GM23338 (cell line): ENCODE data around the gene SLC12A5. TPM values are rescaled to one million over a fixed set of nuclear protein-coding genes. Genes with fewer than 3 reads are reported as not detected.

Source experiments
- ATAC-seq: fragments of 200-7000 bp; cut with Tn5 transposase; 3 replicates; pipeline ENCODE4 v1.9.1; 2020
- DNase-seq: peaks from one replicate; pipeline ENCODE4 v3.0.0-alpha.2; 2015; ENCODE audit warnings: low spot score
- H2AFZ ChIP-seq: fragments of 200-600 bp; sonication (generic); 2 replicates; pipeline ENCODE4 v1.8.0; 2016; ENCODE audit warnings: antibody characterized with exemption, mild to moderate bottlenecking, moderate library complexity
- H3F3A ChIP-seq: fragments of 200-600 bp; sonication (generic); replicated peaks from 2 replicates; pipeline ENCODE4 v1.8.0; 2017; ENCODE audit warnings: antibody characterized with exemption, mixed run types, low read depth
- H3K27ac ChIP-seq: fragments of 200-600 bp; sonication (generic); 2 replicates; pipeline ENCODE4 v1.6.1; 2016; ENCODE audit warnings: low read depth
- H3K27me3 ChIP-seq: fragments of 200-600 bp; sonication (generic); 2 replicates; pipeline ENCODE4 v1.8.0; 2016; ENCODE audit warnings: mild to moderate bottlenecking, mixed run types, moderate library complexity; ENCODE audit not compliant: insufficient read depth
- H3K36me3 ChIP-seq: fragments of 200-600 bp; sonication (generic); 2 replicates; pipeline ENCODE4 v1.8.0; 2016; ENCODE audit warnings: mild to moderate bottlenecking; ENCODE audit not compliant: insufficient read depth
- H3K4me1 ChIP-seq: fragments of 200-600 bp; sonication (generic); 2 replicates; pipeline ENCODE4 v1.8.0; 2016; ENCODE audit warnings: mild to moderate bottlenecking, moderate library complexity; ENCODE audit not compliant: insufficient read depth
- H3K4me2 ChIP-seq: fragments of 200-600 bp; sonication (generic); 2 replicates; pipeline ENCODE4 v1.7.1; 2017; ENCODE audit warnings: mixed run types
- H3K4me3 ChIP-seq: fragments of 200-600 bp; sonication (generic); 2 replicates; pipeline ENCODE4 v1.6.1; 2016; ENCODE audit warnings: mixed run types
- H3K79me2 ChIP-seq: fragments of 200-600 bp; sonication (generic); replicated peaks from 2 replicates; pipeline ENCODE4 v1.8.0; 2017; ENCODE audit warnings: mild to moderate bottlenecking; ENCODE audit not compliant: insufficient read depth
- H3K9me2 ChIP-seq: fragments of 200-600 bp; sonication (generic); 2 replicates; pipeline ENCODE4 v1.8.0; 2017; ENCODE audit not compliant: insufficient read depth
- H4K20me1 ChIP-seq: fragments of 200-600 bp; sonication (generic); replicated peaks from 2 replicates; pipeline ENCODE4 v1.8.0; 2017; ENCODE audit warnings: mild to moderate bottlenecking; ENCODE audit not compliant: insufficient read depth
- H3K27ac Mint-ChIP-seq: 2 replicates; pipeline ENCODE4 v1.8.0; 2020; ENCODE audit warnings: inconsistent platforms, mild to moderate bottlenecking, moderate library complexity, mixed read lengths
- H3K27me3 Mint-ChIP-seq: 3 replicates; pipeline ENCODE4 v1.8.0; 2022; ENCODE audit warnings: low read depth, mild to moderate bottlenecking, moderate library complexity, mixed read lengths, inconsistent platforms; ENCODE audit not compliant: insufficient read depth, poor library complexity
- H3K36me3 Mint-ChIP-seq: 3 replicates; pipeline ENCODE4 v1.8.0; 2021; ENCODE audit warnings: low read depth, mild to moderate bottlenecking, inconsistent platforms, moderate library complexity, mixed read lengths
- H3K4me1 Mint-ChIP-seq: 3 replicates; pipeline ENCODE4 v1.8.0; 2020; ENCODE audit warnings: mild to moderate bottlenecking, inconsistent platforms, mixed read lengths
- H3K4me3 Mint-ChIP-seq: 3 replicates; pipeline ENCODE4 v1.8.0; 2021; ENCODE audit warnings: moderate library complexity, mild to moderate bottlenecking, inconsistent platforms, mixed read lengths
- H3K9me3 Mint-ChIP-seq: 3 replicates; pipeline ENCODE4 v1.8.0; 2020; ENCODE audit warnings: moderate library complexity, mild to moderate bottlenecking, inconsistent platforms, mixed read lengths
- CTCF ChIP-seq, 2 experiments: fragments of 200-600 bp in 1 of 2; sonication (generic) in 1 of 2; conservative IDR thresholded peaks; 2 replicates each; pipeline versions ENCODE4 v1.5.1 to v1.6.1; 2016 to 2017; ENCODE audit warnings: antibody characterized with exemption in 2 of 2, low read depth in 2 of 2, mild to moderate bottlenecking in 2 of 2, moderate library complexity in 1 of 2
- EZH2 ChIP-seq: fragments of 200-600 bp; sonication (generic); IDR thresholded peaks from one replicate; pipeline ENCODE4 v1.8.0; 2017; ENCODE audit warnings: antibody characterized with exemption, mild to moderate bottlenecking, low read depth; ENCODE audit not compliant: unreplicated experiment
- EZH2phosphoT487 ChIP-seq: fragments of 200-600 bp; sonication (generic); IDR thresholded peaks from one replicate; pipeline ENCODE4 v1.8.1; 2018; ENCODE audit warnings: antibody characterized with exemption; ENCODE audit not compliant: unreplicated experiment
- JUNB ChIP-seq: IDR thresholded peaks from one replicate; pipeline ENCODE4 v1.6.1; 2016; ENCODE audit warnings: antibody characterized with exemption; ENCODE audit not compliant: unreplicated experiment
- STAT1 ChIP-seq: IDR thresholded peaks from one replicate; pipeline ENCODE4 v1.6.1; 2016; ENCODE audit warnings: antibody characterized with exemption; ENCODE audit not compliant: unreplicated experiment
- ZNF114 ChIP-seq: fragments of 250-450 bp; sonication (Bioruptor Pico); IDR thresholded peaks from 2 replicates; pipeline ENCODE4 v1.5.0; 2020; ENCODE audit warnings: mild to moderate bottlenecking, moderate library complexity
- ZNF331 ChIP-seq: fragments of 250-450 bp; sonication (Bioruptor Pico); IDR thresholded peaks from 2 replicates; pipeline ENCODE4 v1.5.0; 2020; ENCODE audit warnings: low read depth, mild to moderate bottlenecking, moderate library complexity
- polyA plus RNA-seq: library from polyadenylated mRNA; unstranded; fragments of >200 nt; fragmentation: Nextera tagmentation; extraction: Ambion mirVana; gene quantifications from 2 replicates; pipeline ENCODE4 v1.2.1, GENCODE V29; 2016
- total RNA-seq: library from RNA; depleted of rRNA; stranded (reverse); fragments of >200 nt; shearing (Covaris generic); gene quantifications from 2 replicates; pipeline ENCODE4 v1.2.3, GENCODE V29; 2014
- TF ChIP-seq, protein P1 (sequence below): IDR thresholded peaks from one replicate; pipeline ENCODE4 v1.6.1; 2018; ENCODE audit warnings: antibody characterized with exemption; ENCODE audit not compliant: unreplicated experiment

The SLC12A5 gene
- total and polyA plus RNA-seq, 2 experiments from 2014 or later, result 3.5 to 8.4 TPM

- Mint-ChIP-seq H3K36me3 (peaks cover 18% of the 10 kb centered on the region; the same call in 2 of the 3 replicates), H3K4me3 (no peak overlapping the region), H3K27ac (no peak overlapping the region), H3K4me1 (peaks cover 39% of the 10 kb centered on the region), H3K27me3 (no peaks in the 10 kb centered on the region), H3K9me3 (no peaks in the 10 kb centered on the region)
- TF ChIP-seq ZNF331 (CRISPR knock-in tag) (no peak), EZH2phosphoT487 (no peak), ZNF114 (CRISPR knock-in tag) (no peak)
- no peaks in the 10 kb centered on the region for H3F3A ChIP-seq
- DNase-seq, result no peak
- H3K4me3 ChIP-seq, result no peak overlapping the region
- H4K20me1 ChIP-seq, result peaks cover 40% of the 10 kb centered on the region
- H3K79me2 ChIP-seq, result peaks cover 59% of the 10 kb centered on the region
- peaks cover 31% of the 10 kb centered on the region for H3K4me1 ChIP-seq
- peak; percentile 18; the same call in 2 of the 3 replicates for ATAC-seq
- no peaks in the 10 kb centered on the region for H3K27me3 ChIP-seq
- no peak overlapping the region for H3K4me2 ChIP-seq
- H3K9me2 ChIP-seq, result no peaks in the 10 kb centered on the region
- no peak overlapping the region for H2AFZ ChIP-seq
- H3K27ac ChIP-seq, result no peak overlapping the region
- H3K36me3 ChIP-seq, result no peaks in the 10 kb centered on the region
Observed at GRCh38 chr20:46078954-46079353, 49.9 kb downstream of the SLC12A5 start.

DNA sequence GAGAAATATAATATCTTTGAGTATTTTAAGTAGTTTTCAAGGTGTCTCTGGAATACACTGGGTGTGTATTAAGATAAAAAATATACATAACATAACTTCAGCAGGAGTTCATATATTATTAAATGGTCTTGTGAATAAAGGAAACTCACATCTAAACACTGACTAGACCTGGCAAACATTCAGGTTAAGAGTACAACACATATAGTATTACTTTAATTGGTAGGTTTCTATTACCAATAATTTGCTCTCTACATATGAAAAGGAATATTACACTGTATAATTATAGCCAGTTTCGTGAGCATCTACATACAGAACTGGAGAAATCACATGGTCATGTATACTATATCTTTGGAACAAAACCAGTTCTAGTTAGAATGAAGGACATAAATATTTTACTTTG is 52.1 kb downstream of the SLC12A5 start:
- Mint-ChIP-seq H3K4me3 (no peak overlapping the region), H3K27me3 (no peaks in the 10 kb centered on the region), H3K27ac (no peak overlapping the region), H3K9me3 (no peaks in the 10 kb centered on the region), H3K36me3 (0 out of 3 replicates have a peak, but pooled peaks cover 6% of the 10 kb centered on the region), H3K4me1 (peaks cover 46% of the 10 kb centered on the region)
- Histone ChIP-seq H3K79me2 (peaks cover 80% of the 10 kb centered on the region), H3K27me3 (no peaks in the 10 kb centered on the region), H3K9me2 (no peaks in the 10 kb centered on the region), H3K4me3 (no peak overlapping the region), H3K27ac (no peak overlapping the region), H3F3A (no peaks in the 10 kb centered on the region), H3K4me2 (no peak overlapping the region), H2AFZ (no peak overlapping the region), H3K4me1 (peaks cover 20% of the 10 kb centered on the region), H4K20me1 (peaks cover 43% of the 10 kb centered on the region), H3K36me3 (no peaks in the 10 kb centered on the region)
- ATAC-seq, result no peak
- TF ChIP-seq JUNB, result no peak
- TF ChIP-seq, protein P1, sequence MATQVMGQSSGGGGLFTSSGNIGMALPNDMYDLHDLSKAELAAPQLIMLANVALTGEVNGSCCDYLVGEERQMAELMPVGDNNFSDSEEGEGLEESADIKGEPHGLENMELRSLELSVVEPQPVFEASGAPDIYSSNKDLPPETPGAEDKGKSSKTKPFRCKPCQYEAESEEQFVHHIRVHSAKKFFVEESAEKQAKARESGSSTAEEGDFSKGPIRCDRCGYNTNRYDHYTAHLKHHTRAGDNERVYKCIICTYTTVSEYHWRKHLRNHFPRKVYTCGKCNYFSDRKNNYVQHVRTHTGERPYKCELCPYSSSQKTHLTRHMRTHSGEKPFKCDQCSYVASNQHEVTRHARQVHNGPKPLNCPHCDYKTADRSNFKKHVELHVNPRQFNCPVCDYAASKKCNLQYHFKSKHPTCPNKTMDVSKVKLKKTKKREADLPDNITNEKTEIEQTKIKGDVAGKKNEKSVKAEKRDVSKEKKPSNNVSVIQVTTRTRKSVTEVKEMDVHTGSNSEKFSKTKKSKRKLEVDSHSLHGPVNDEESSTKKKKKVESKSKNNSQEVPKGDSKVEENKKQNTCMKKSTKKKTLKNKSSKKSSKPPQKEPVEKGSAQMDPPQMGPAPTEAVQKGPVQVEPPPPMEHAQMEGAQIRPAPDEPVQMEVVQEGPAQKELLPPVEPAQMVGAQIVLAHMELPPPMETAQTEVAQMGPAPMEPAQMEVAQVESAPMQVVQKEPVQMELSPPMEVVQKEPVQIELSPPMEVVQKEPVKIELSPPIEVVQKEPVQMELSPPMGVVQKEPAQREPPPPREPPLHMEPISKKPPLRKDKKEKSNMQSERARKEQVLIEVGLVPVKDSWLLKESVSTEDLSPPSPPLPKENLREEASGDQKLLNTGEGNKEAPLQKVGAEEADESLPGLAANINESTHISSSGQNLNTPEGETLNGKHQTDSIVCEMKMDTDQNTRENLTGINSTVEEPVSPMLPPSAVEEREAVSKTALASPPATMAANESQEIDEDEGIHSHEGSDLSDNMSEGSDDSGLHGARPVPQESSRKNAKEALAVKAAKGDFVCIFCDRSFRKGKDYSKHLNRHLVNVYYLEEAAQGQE, result no peak
- no peak for TF ChIP-seq EZH2phosphoT487
- no peak for TF ChIP-seq STAT1
- no peak for DNase-seq

GRCh38 chr20:46083101-46083500 is 54.1 kb downstream of the SLC12A5 start:
- DNase-seq (no peak), ATAC-seq (no peak)
- H3K9me2 ChIP-seq, result no peaks in the 10 kb centered on the region
- H3F3A ChIP-seq, result no peaks in the 10 kb centered on the region
- Mint-ChIP-seq H3K9me3 (no peaks in the 10 kb centered on the region), H3K27ac (no peak overlapping the region), H3K4me1 (peaks cover 42% of the 10 kb centered on the region), H3K27me3 (no peaks in the 10 kb centered on the region), H3K36me3 (0 out of 3 replicates have a peak, but pooled peaks cover 6% of the 10 kb centered on the region), H3K4me3 (no peak overlapping the region)
- H3K4me3 ChIP-seq, result no peak overlapping the region
- TF ChIP-seq STAT1 (no peak), EZH2phosphoT487 (no peak), EZH2 (no peak), CTCF (conservative IDR thresholded peaks at IDR 0.05; ENCODE audit: low read depth in 2 of 2) (no peak)
- no peaks in the 10 kb centered on the region for H3K27me3 ChIP-seq
- H3K4me1 ChIP-seq, result peaks cover 10% of the 10 kb centered on the region
- H4K20me1 ChIP-seq, result peaks cover 60% of the 10 kb centered on the region
- no peaks in the 10 kb centered on the region for H3K36me3 ChIP-seq
- H3K79me2 ChIP-seq, result peaks cover 97% of the 10 kb centered on the region
- no peak overlapping the region for H2AFZ ChIP-seq
- no peak overlapping the region for H3K27ac ChIP-seq
- H3K4me2 ChIP-seq, result no peak overlapping the region
